ENCODE results near the gene TSPAN5. TPM values are rescaled to one million over a fixed set of nuclear protein-coding genes. Genes with fewer than 3 reads are reported as not detected.

The TSPAN5 gene
- total RNA-seq, 2 donors from 2014 or later: 1.3 to 2.0 TPM

DNA sequence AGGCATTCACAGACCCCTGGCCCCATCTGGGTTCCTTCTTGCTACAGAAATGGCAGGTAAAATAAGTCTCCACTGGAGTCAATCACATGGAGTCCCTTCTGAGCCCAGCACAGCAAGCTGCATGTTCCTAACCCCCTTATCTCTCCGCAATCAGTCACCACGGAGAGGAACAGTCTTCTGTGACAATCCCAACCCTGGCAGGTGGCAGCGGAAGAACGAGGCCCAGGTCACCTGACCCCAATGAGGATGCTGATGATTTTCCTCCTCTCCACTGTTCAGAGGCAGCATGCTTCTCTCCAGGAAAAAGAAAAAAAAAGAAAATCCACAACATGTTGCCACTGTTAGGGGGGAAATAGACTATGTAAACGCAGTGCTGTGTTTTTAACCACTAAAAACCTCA, 50.1 kb downstream of the TSPAN5 start:
- DNase-seq (no peak), ATAC-seq (no peak)
- intact Hi-C loops (cut with DNase I): no loop called here

DNA sequence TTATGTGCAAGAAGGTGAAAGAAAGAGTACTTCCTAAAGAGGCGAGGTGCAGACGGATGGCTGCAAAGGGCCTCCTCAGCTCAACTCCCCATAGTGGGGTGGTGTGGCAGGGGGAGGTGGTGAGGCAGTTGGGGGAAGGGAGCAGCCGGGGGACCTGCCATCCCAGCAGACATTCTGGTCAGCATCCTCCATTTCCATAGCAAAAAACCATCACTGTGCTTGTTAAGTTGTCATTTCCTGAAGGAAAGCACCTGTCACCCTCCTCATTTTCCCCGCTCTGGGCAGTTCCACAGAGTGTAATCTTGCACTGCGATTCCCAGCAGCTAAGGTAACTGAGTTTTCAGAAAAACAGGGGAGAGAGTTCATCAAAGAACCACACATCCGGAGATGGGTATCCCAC, 51.5 kb downstream of the TSPAN5 start:
- ATAC-seq: no peak
- DNase-seq: no peak
- intact Hi-C loops (cut with DNase I): no loop called here

DNA sequence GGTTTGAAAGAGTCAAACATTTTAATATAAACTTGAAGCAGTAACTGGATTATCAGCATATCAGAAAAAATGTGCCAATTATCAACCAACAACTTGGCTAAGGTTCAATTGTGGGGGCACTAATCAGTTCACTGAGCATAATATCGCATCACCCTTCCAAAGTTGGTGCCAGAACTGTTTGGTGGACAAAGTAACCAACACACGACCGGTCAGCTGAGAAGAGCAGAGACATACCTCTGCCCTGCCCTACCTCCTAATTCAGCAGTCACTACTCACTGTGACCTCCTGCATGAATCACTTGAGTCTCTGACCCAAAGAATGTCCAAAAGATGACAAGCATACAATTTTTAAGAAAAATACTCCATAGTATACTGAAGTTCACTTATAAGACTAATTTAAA, 53.2 kb downstream of the TSPAN5 start:
- DNase-seq (no peak), ATAC-seq (no peak)
- intact Hi-C loops (cut with DNase I): no loop called here

DNA sequence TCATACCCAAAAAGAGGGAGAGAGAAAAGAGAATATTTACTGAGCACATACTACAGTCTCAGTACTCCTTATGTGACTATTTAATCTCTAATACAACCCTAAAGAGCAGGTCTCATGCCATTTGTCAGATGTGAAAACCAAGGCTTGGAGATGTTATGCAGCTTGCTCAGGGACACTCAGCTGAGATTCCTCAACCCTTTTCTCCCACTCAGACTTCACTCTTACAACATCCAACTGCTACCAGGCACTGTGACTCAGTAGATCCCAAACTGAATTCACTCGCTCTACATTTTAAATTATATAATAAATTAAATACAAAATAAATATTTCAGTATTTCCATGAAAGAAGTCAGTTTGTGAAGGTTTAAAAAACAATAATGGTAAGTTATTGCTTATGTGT, 53.7 kb downstream of the TSPAN5 start:
- intact Hi-C loops (cut with DNase I): no loop called here
- ATAC-seq: no peak
- DNase-seq: no peak

DNA sequence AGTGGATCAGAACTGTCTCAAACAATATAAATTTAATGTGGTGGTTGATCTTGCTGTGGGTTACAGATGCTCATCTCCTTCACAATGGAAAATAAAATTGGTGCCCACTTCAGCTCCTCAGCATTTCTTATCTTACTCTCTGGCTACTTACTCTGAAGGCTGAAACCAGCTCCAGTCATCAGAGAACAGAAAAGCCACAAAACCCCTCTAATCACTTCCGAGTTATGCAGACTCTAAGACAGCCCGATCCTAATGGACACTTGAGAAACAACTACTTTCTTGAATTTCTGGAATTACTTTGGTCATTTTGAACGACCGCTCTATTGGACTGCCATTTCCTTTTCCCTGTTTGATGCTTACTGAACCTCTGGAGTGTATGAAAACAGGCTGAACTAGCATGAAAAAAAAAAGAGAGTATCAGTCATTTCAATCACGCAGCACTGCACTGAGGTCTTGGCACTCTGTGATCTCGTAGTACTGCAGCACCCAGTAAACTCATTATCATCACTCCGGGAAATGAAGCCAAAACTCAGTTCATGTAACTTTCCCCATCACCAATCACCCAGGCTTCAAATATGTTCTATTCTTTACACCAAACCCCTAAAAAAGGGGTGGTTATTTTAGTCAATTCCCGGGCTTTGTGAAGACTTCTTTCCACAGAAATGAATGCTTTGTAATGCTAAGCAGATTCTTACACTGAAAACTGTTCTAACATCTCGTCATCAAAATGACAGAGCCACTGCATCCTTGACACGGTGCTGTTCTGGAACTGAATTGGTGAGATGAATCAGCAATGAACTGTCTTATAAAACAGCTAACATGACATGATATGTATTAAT, 54.5 kb downstream of the TSPAN5 start:
- no peak for DNase-seq
- no peak for ATAC-seq
- intact Hi-C loops (cut with DNase I): no loop called here

DNA sequence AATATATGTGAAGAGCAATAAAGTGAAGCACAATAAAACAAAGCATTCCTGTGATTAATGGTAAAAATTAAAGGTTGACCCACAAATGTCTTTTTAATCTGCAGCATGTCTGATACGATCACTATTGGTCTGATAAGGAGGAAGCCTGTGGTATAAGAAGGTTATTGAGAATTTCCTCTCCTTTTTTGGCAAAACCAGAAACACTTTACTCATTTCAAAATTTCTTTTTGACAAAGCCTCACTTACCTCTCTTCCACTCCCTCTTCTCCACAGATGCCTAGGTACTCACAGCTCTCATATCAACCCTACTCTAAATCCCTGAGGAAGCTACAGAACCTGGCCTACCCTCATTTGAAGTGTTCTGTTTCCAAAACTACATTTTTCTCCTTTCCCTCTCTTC, 56.1 kb downstream of the TSPAN5 start:
- intact Hi-C loops (cut with DNase I): no loop called here

DNA sequence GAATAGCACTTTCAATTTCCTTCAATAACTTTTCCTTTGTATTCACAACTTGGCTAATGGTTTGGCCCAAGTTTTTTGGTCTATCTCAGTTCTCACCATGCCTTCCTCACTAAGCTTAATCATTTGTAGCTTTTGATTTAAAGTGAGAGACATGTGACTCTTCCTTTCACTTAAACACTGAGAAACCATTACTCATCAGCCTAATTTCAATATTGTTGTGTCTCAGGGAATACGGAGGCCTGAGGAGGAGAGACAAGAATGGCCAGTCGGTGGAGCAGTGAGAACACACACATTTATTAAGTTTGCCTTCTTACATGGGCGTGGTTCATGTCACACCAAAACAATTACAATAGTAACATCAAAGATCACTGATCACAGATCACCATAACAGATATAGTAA, 56.7 kb downstream of the TSPAN5 start:
- intact Hi-C loops (cut with DNase I): no loop called here
- DNase-seq (no peak), ATAC-seq (no peak)

More for the DNA sequence above, 56.1 kb downstream of the TSPAN5 start:
- ATAC-seq (no peak), DNase-seq (no peak)

DNA sequence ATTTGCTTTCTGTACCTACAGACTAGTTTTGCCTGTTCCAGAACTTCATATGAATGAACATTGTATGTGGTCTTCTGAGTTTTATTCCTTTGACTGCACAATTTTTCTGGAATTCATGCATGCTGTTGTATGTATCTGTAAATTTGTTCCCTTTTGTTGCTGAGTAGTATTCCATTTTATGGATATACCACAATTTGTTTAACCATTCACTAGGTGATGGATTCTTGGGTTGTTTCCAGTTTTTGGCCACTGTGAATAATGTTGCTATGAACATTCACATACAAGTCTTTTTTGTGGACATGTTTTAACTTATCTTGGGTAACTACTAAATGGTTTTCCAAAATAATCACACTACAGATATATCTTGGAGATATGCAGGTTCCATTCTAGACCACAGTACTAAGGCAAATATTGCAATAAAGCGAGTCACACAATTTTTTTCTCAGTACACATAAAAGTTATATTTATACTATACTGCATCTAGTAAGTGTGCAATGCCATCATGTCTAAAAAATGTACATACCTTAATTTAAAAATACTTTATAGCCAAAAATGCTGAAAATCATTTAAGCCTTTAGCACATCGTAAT, 58.7 kb downstream of the TSPAN5 start:
- intact Hi-C loops (cut with DNase I): no loop called here
- DNase-seq (no peak), ATAC-seq (no peak)

DNA sequence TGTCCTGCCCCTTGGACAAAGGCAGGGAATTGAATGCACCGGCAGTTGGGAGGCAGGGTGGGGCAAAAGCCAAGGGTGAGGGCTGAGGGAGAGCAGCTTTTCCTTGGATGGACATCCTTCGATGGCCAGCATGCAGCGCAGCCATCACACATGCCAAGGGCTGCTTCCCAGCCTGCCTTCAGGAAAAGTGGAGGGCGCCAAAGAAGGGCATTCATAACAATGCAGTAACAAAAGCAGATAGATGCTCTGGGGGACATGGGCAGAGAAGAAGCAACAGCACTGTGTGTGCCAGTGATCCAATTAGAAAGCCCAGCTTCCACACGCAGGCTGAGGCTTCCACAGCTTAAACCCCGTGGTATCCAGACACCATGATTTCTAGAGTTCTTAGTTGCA, 71.5 kb downstream of the TSPAN5 start:
- DNase-seq: no peak
- intact Hi-C loops (cut with DNase I): no loop called here
- ATAC-seq: no peak

DNA sequence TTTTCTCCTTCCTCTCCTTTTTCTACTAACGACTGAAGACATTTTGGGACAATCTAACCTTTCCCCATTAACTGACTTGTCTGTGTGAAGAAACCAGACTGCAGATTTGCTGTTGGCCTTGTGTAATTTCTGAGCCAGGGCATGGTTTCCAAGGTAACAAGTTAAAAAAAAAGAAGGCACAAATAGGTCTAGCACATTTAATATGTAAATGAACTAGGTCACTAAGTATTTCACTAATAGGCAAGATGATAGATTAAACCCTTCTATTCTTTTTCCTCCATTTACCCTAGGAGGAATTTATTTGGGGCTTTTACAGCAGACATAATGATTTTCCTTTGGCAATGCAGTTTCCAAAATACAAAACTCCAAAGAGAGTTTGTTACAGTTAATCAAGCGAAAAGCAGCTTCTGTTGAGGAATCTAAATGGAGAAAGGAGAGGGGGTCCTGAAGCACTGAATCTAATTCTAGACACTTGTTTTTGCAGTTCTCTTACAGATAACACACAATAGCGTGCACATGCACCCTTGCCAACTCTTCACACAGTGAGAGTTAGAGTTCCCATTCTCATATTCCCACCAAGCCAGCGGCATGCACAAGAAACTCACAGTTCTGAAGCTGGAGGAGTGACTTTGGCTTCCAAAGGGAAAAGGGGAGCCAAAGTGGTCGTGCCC, 72.0 kb downstream of the TSPAN5 start:
- intact Hi-C loops (cut with DNase I): no loop called here
- DNase-seq: no peak

DNA sequence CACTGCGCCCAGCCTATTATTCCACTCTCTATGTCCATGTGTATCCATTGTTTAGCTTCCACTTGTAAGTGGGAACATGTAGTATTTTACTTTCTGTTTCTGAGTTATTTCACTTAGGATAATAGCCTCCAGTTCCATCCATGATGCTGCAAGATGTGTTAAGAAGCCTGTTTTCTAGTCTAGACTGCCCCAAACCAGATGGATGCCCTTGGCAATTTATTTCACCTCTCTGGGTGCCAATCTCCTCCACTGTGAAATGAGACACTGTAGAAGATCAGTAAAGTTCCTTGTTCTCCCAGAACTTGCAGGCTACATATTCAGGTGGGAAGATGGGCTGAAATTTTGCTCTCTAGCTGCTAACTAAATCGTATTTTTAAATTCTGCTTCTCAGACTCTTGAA, 72.8 kb downstream of the TSPAN5 start:
- intact Hi-C loops (cut with DNase I): no loop called here
- ATAC-seq (no peak), DNase-seq (no peak)

More for the DNA sequence above, 72.0 kb downstream of the TSPAN5 start:
- ATAC-seq: no peak

DNA sequence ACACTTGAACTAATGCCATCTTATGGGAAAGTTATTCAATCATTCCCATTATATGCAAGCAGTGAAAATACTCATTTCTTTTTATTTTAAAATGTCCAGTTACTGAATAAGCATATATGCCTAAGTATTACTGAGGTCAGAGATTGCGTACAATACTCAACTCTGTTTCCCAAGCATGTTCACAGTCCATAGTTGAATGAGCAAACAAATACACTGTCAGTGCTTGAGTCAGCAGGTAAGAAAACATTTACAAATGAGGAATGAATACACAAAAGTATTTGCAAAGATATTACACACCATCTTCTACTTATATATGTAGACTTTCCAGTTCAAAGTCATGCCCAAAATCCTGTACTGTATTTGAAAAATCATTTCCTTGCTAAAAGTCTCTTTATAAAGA, 74.1 kb downstream of the TSPAN5 start:
- intact Hi-C loops (cut with DNase I): no loop called here
- no peak for DNase-seq
- no peak for ATAC-seq

DNA sequence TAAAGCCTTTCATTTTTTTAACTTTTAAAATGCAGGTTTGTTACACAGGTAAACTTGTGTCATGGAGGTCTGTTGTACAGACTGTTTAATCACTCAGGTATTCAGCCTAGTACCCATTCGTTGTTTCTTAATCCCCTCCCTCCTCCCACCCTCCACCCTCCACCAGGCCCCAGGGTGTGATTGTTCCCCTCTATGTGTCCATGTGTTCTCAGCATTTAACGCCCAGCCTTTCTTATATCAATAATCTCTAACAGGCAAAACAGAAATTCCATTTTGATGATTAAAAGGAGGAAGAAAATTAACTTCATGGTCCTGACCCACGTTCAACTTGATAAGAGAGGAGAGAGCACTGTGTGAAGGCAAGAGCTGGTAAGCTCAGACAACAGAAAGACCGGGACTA, 75.1 kb downstream of the TSPAN5 start:
- DNase-seq: no peak
- intact Hi-C loops (cut with DNase I): no loop called here
- ATAC-seq: no peak

DNA sequence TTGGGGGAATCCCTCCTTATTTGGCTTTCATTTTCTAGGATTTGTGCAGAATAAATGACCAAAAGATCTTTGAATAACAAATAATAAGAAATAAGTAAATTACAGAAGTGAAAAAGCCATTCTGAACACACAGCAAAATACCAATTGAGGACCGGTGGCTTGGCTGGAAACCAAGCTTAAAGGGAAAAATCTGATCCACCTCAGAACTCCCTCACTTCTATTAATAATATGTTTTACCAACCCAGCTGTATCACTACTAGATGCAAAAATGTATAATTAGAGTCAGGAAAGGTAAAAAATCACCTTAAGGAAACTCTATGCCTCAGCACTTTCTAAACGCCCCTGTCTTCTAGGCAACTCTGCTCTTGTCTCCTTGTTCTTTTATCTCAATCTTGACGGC, 77.3 kb downstream of the TSPAN5 start:
- ATAC-seq (no peak), DNase-seq (no peak)
- intact Hi-C loops (cut with DNase I): no loop called here

DNA sequence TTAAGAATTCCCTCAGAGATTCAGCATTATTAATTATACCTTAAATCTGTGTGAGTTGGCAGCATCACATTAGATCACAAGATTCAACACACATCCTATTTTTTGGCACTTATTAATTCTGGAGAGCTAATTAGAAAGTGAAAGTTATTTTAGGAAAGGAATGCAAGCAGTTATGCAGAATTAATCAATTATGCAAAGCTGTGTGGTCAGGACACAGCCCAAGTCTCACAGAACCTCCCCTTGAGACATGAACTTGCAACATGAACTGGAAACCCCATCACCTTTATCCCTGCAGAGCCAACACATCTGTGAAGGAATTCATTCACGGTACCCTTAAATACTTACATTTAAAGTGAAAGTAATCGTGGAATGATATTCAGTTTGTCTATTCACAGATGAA, 80.5 kb downstream of the TSPAN5 start:
- ATAC-seq: no peak
- intact Hi-C loops (cut with DNase I): no loop called here
- no peak for DNase-seq

DNA sequence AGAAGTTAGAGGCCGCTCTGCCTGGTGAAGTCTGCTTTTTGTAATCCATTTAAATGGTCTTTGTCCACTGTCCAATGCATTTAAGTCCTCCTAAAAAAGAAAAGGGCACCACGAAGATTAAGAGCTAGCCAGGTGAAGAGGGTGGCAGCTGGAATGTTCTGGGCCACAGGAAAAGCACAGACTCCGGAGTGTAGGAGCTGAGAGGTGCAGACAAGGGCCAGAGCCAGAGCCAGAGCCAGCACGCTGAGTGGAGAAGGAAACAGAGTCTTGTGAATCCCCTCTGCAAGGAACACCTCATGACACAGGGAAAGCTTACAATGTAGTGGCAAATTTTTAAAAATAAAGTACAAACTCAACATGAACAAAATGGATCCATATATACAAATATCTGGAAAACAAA, 83.6 kb downstream of the TSPAN5 start:
- intact Hi-C loops (cut with DNase I): no loop called here
- DNase-seq: no peak
- no peak for ATAC-seq

DNA sequence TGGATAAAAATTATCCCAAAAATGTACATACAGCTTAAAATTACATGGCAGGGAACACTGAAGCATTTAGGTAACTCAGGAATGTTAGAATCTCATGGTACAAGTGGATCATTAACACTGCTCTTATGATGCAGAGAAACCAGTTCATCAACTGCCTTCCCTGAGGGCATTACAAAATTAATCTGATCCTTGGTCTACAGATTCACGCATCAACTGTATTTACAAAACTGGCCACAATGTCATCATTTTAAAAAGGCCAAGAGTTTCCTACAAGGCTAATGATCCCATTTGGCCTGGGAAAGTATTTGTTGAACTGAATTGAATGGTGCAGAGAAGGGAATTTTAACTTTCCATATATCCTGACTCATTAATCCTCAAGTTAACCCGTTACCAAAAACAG, 84.6 kb downstream of the TSPAN5 start:
- intact Hi-C loops (cut with DNase I): no loop called here
- ATAC-seq (no peak), DNase-seq (no peak)

DNA sequence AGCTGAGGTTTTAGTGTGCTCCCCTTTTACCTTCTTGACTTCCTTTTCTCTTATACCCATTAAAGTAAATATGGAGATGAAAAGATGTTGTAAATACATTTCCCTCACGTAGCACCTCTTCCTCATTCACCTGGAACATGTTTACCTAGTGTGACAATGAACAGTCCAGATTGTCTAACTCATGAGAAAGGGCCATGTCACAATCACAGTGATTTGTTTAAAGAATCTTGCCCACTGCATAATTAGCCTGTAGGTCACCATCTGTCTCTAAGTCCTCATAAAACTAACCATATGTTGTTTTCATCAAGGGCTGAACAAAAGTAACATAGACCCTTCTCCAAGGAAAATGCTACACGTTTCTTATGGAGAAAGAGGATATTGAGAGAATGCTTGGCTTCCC, 85.7 kb downstream of the TSPAN5 start:
- intact Hi-C loops (cut with DNase I): no loop called here

DNA sequence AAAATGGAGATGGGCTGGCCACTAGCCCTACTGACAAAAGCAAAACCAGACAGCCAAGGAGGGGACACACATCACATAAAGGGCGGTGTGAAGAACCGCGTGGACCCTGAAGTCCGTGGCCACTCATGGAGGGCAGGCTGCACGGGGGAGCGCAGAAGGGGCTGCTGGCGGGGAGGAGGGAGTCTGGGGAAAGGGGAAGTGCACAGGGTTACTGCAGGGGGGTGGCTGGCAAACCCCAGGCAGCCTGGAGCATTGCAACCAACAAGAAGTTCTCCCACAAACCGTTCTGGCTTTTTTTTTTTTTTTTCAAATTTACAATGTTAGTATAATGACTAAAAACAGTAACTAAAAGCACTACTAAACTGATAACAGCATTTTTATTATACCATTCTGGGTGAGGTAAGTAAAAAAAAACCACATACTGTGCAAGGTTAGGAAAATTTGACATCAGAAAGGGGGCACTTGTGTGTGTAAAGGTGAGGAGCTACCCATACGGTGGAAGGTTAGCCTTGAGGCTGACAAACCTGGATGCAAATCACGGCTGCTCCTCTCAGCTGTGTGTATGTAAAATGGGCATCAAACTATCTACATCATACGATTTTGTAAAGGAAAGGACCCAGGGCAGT, 87.1 kb downstream of the TSPAN5 start:
- no peak for ATAC-seq
- DNase-seq: no peak
- intact Hi-C loops (cut with DNase I): no loop called here

More for the DNA sequence above, 85.7 kb downstream of the TSPAN5 start:
- ATAC-seq (no peak), DNase-seq (no peak)

DNA sequence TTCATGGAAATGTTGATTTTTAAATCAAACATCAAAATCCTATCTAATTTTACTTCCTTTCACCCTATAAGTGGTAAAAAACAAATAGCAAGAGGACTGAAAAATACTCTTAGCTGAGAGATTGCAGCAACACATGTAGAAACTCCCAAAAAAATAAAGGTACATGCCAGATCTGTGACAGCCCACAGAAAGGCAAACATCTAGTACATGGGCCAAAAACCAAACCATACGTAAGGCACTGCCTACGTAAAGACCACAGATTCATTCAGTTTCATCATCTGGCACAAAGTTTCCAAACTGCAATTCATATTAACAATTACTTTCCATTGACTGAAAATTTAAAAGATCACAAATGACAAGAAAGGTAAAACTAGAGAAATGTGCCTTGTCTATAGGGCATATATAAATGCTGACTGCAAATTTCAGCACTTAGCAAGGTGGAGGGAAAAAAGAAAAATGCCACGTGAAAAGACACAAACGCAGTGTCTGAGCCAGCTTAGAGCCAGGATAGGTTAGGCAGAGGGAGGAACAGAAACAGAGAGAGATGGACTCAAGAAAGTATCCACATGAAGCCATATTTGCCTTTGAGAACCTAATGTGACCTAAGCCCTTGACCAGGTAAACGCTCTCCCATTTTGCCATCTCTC, 88.1 kb downstream of the TSPAN5 start:
- no peak for DNase-seq
- ATAC-seq: no peak
- intact Hi-C loops (cut with DNase I): no loop called here

Data from left cardiac atrium (tissue), 4 donors.